Breast epithelium (tissue), 3 donors: ENCODE measurements around the gene NECTIN1.

Experiments used
- POLR2AphosphoS5 ChIP-seq, 3 donors: sonication (generic); formaldehyde crosslinking; IDR thresholded peaks; one replicate each; pipeline ENCODE4 v1.6.1; 2017; ENCODE audit warnings: antibody characterized with exemption in 3 of 3
- TF ChIP-seq, protein P1 (sequence below), 3 donors: fragments of 450-650 bp; IDR thresholded peaks; one replicate each; pipeline ENCODE4 v1.5.1; 2016 to 2017; ENCODE audit warnings: antibody characterized with exemption in 3 of 3, mild to moderate bottlenecking in 3 of 3, moderate library complexity in 3 of 3

DNA sequence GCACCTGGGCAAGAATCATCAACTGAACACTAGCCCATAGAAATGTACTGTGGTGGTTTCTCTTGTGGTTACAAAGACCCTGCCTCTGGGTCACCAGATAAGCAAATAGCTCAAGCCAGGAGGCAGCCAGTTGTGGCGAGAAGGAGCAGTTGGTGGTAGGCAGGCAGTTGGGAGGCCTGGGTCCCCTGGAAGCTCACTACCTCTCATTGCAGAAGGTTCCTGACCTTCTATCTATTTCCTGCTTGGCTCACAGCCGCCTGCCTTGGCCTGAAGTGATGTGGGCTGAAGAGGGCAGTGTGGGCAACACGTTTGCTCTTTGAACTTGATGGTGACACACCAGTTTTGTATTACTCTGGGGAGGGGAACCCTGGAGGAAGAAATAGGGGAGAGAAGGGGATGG, 34.7 kb downstream of the NECTIN1 start:
- no peak for TF ChIP-seq POLR2AphosphoS5 (IDR thresholded peaks at IDR 0.05)
- TF ChIP-seq, protein P1, sequence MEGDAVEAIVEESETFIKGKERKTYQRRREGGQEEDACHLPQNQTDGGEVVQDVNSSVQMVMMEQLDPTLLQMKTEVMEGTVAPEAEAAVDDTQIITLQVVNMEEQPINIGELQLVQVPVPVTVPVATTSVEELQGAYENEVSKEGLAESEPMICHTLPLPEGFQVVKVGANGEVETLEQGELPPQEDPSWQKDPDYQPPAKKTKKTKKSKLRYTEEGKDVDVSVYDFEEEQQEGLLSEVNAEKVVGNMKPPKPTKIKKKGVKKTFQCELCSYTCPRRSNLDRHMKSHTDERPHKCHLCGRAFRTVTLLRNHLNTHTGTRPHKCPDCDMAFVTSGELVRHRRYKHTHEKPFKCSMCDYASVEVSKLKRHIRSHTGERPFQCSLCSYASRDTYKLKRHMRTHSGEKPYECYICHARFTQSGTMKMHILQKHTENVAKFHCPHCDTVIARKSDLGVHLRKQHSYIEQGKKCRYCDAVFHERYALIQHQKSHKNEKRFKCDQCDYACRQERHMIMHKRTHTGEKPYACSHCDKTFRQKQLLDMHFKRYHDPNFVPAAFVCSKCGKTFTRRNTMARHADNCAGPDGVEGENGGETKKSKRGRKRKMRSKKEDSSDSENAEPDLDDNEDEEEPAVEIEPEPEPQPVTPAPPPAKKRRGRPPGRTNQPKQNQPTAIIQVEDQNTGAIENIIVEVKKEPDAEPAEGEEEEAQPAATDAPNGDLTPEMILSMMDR (IDR thresholded peaks at IDR 0.05): no peak
